Hepatocyte (in vitro differentiated cells): Measurements from ENCODE around the gene SYT7. TPM values are rescaled to one million over a fixed set of nuclear protein-coding genes. Genes with fewer than 3 reads are reported as not detected.

Experiments used
- DNase-seq: peaks from one replicate; pipeline ENCODE4 v3.0.0-alpha.2; 2016; ENCODE audit warnings: low spot score
- H2AFZ ChIP-seq: fragments of 200-600 bp; sonication (generic); 2 replicates; pipeline ENCODE4 v1.6.0; 2016; ENCODE audit warnings: antibody characterized with exemption, mild to moderate bottlenecking
- H3K27ac ChIP-seq: fragments of 200-600 bp; sonication (generic); 2 replicates; pipeline ENCODE4 v1.5.1; 2016; ENCODE audit warnings: mild to moderate bottlenecking
- H3K27me3 ChIP-seq: fragments of 200-600 bp; sonication (generic); 2 replicates; pipeline ENCODE4 v1.6.1; 2016
- H3K36me3 ChIP-seq: fragments of 200-600 bp; sonication (generic); replicated peaks from 2 replicates; pipeline ENCODE4 v1.5.1; 2016; ENCODE audit warnings: low read depth; ENCODE audit not compliant: insufficient read depth
- H3K4me1 ChIP-seq: fragments of 200-600 bp; sonication (generic); 2 replicates; pipeline ENCODE4 v1.5.1; 2016; ENCODE audit warnings: mild to moderate bottlenecking, moderate library complexity; ENCODE audit not compliant: insufficient read depth
- H3K4me2 ChIP-seq: fragments of 200-600 bp; sonication (generic); 2 replicates; pipeline ENCODE4 v1.6.0; 2016
- H3K4me3 ChIP-seq: fragments of 200-600 bp; sonication (generic); 2 replicates; pipeline ENCODE4 v1.5.1; 2016; ENCODE audit warnings: mild to moderate bottlenecking
- H3K79me2 ChIP-seq: fragments of 200-600 bp; sonication (generic); 2 replicates; pipeline ENCODE4 v1.6.0; 2017; ENCODE audit warnings: mild to moderate bottlenecking
- H3K9me2 ChIP-seq: fragments of 200-600 bp; sonication (generic); replicated peaks from 2 replicates; pipeline ENCODE4 v1.6.0; 2017; ENCODE audit warnings: mild to moderate bottlenecking; ENCODE audit not compliant: insufficient read depth
- H3K9me3 ChIP-seq: fragments of 200-600 bp; sonication (generic); 2 replicates; pipeline ENCODE4 v1.5.1; 2016; ENCODE audit warnings: low read depth, mild to moderate bottlenecking
- H4K20me1 ChIP-seq: fragments of 200-600 bp; sonication (generic); 2 replicates; pipeline ENCODE4 v1.6.0; 2016; ENCODE audit warnings: mild to moderate bottlenecking; ENCODE audit not compliant: insufficient read depth, poor library complexity, severe bottlenecking
- EZH2 ChIP-seq: fragments of 200-600 bp; sonication (generic); IDR thresholded peaks from 2 replicates; pipeline ENCODE4 v1.6.1; 2016; ENCODE audit warnings: antibody characterized with exemption, mild to moderate bottlenecking, borderline replicate concordance
- EZH2phosphoT487 ChIP-seq: fragments of 200-600 bp; sonication (generic); IDR thresholded peaks from one replicate; pipeline ENCODE4 v1.6.1; 2018; ENCODE audit warnings: antibody characterized with exemption, mild to moderate bottlenecking, low read depth, moderate library complexity; ENCODE audit not compliant: unreplicated experiment, severe bottlenecking
- WGBS: methylation state at CpG from one replicate; pipeline ENCODE4 v1.1.6; 2016; ENCODE audit warnings: low lambda C conversion rate; ENCODE audit errors: missing lambda C conversion rate; 5-methylcytosine and 5-hydroxymethylcytosine counted together
- polyA plus RNA-seq: library from polyadenylated mRNA; unstranded; fragments of >200 nt; fragmentation: Nextera tagmentation; extraction: Ambion mirVana; gene quantifications from 2 replicates; pipeline ENCODE4 v1.2.1, GENCODE V29; 2016
- total RNA-seq: library from RNA; depleted of rRNA; stranded (reverse); fragments of >200 nt; gene quantifications from 2 replicates; pipeline ENCODE4 v1.2.3, GENCODE V29; 2014
- TF ChIP-seq, protein P1 (sequence below): fragments of 200-600 bp; sonication (generic); IDR thresholded peaks from 2 replicates; pipeline ENCODE4 v1.5.1; 2016; ENCODE audit warnings: antibody characterized with exemption, mild to moderate bottlenecking; ENCODE audit not compliant: poor library complexity

Gene SYT7
- total and polyA plus RNA-seq, 2 experiments from 2014 or later = 11.3 to 15.5 TPM

DNA sequence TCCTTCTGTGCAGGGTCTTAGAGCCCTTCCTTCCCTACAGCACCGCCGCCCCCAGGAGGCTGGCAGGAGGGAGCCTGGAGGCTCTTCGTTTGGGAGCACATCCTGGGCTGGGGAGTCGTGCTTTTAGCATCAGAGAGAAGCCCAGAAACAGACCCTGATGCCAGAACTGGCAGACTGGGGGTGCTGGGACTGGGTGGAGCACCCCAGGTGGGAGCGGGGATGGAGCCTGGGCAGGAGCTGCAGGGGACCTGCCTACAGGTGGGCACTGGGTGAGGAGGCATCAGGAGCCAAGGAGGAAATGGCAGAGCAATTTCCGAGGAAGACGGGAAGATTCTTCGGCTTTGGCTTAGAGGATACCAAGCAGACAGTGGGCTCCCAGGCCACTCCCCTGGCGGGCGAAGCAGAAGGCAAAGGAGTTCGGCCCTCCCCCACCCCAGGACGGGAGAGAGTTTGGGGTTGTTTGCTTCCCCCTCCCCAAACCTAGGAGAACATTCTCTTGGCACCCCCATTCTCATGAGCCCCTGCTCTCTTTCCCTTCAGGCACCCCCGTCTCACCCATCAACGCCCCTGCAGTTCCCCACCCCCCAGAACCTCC is 1.1 kb downstream of the SYT7 start:
- Histone ChIP-seq H3K4me1 (peaks cover 8% of the 10 kb centered on the region), H3K4me3 (peak overlapping the region; percentile 23), H2AFZ (no peak overlapping the region), H4K20me1 (no peaks in the 10 kb centered on the region), H3K4me2 (peak overlapping the region; percentile 93), H3K9me3 (no peaks in the 10 kb centered on the region), H3K9me2 (no peaks in the 10 kb centered on the region), H3K27ac (no peak overlapping the region), H3K79me2 (no peaks in the 10 kb centered on the region), H3K36me3 (no peaks in the 10 kb centered on the region), H3K27me3 (peaks cover 18% of the 10 kb centered on the region)
- WGBS = 23% methylated on average over 11 of the region's 14 CpGs
- DNase-seq = no peak
- no peak for TF ChIP-seq EZH2
- TF ChIP-seq EZH2phosphoT487 = no peak
- TF ChIP-seq, protein P1, sequence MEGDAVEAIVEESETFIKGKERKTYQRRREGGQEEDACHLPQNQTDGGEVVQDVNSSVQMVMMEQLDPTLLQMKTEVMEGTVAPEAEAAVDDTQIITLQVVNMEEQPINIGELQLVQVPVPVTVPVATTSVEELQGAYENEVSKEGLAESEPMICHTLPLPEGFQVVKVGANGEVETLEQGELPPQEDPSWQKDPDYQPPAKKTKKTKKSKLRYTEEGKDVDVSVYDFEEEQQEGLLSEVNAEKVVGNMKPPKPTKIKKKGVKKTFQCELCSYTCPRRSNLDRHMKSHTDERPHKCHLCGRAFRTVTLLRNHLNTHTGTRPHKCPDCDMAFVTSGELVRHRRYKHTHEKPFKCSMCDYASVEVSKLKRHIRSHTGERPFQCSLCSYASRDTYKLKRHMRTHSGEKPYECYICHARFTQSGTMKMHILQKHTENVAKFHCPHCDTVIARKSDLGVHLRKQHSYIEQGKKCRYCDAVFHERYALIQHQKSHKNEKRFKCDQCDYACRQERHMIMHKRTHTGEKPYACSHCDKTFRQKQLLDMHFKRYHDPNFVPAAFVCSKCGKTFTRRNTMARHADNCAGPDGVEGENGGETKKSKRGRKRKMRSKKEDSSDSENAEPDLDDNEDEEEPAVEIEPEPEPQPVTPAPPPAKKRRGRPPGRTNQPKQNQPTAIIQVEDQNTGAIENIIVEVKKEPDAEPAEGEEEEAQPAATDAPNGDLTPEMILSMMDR = no peak

DNA sequence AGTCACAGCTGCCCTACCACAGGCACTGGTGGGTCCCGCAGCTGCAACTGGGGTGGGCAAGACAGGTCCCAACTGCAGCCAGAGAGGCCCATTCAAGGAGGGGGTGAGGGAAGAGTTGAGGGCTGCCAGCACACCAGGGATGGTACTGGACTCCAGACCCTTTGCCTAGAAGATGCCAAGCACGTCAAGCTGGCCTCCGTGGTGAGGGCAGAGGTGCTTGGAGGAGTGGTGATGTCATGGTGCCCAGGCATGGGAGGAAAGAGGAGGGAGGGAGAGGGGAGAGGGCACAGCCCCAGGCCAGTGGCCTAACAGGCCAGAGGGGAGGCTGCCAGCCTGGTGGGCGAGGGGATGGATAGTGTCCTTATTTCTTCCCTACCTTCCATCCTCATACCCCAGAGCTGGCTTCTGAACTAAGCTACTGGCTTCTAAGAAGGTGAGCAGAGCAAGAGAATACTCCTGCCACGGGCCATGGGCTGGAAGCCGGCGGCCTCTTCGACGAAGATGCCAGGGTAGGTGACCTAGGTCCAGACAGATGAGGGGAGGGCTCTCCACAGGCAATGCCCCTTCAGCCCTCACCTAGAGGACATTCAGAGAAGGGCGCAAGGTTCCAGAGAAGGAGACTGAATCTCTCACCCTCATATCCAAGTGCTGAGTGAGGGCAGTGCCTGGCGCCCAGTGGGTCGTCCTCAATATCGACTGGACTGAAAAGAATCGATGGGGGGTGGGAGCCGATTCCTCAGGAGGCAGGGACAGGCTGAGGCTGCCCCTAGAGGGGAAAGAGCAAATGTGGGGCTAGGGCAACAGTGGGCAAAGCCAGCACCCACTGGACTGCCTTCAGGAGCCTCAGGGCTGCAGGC is 1.8 kb downstream of the SYT7 start:
- 73% methylated on average over 15 of the region's 15 CpGs for WGBS

DNA sequence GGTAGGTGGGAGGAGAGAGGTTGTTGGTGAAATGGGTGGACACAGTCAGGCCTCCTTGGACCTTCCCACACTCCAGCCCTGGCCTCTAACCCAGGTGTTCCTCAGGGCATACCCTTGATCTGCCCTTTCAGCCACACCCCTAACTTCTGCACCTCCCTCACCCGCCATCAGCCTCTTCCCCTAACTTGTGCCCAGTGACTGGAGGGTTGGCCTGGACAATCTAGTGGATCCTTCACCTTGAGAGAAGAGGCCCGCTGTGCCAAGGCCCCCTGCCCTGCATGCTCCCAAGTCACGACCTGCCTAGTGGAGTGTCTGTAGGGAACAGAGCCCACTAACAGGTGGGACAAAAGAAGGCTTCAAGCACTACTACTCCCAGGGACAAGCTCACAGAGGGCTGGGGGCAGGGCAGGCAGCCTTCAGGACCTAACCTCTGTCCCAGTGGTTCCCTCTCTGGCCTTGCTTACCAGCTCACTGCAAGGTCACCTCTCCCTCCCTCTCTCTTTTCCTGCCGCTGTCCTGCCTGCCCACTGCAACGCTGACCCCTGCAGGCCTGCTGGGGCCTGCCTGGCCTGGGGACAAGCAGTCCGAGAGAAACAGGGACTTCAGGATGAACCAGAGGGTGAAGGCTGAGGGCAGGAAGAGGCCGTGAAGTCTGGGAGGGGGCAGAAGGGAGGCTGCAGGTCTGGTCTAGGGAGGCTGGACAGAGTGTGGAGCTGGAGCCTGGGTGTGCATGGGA is 3.3 kb downstream of the SYT7 start:
- H3K27ac ChIP-seq = no peak overlapping the region
- TF ChIP-seq, protein P1 = peak; percentile 43
- no peak for TF ChIP-seq EZH2phosphoT487
- peaks cover 8% of the 10 kb centered on the region for H3K4me1 ChIP-seq
- H3K79me2 ChIP-seq = no peaks in the 10 kb centered on the region
- H3K9me2 ChIP-seq = no peaks in the 10 kb centered on the region
- no peak overlapping the region for H3K4me3 ChIP-seq
- H3K27me3 ChIP-seq = peaks cover 18% of the 10 kb centered on the region
- no peak overlapping the region for H3K4me2 ChIP-seq
- H3K9me3 ChIP-seq = no peaks in the 10 kb centered on the region
- H3K36me3 ChIP-seq = no peaks in the 10 kb centered on the region
- WGBS = 51% methylated on average over 7 of the region's 7 CpGs
- DNase-seq = peak; percentile 52
- no peak overlapping the region for H2AFZ ChIP-seq
- no peaks in the 10 kb centered on the region for H4K20me1 ChIP-seq

More for the DNA sequence above, 1.8 kb downstream of the SYT7 start:
- H3K79me2 ChIP-seq = no peaks in the 10 kb centered on the region
- H3K4me2 ChIP-seq = peak overlapping the region; percentile 93
- no peak for DNase-seq
- no peaks in the 10 kb centered on the region for H3K9me3 ChIP-seq
- no peak overlapping the region for H2AFZ ChIP-seq
- H4K20me1 ChIP-seq = no peaks in the 10 kb centered on the region
- H3K27me3 ChIP-seq = peaks cover 18% of the 10 kb centered on the region
- no peaks in the 10 kb centered on the region for H3K36me3 ChIP-seq
- H3K4me3 ChIP-seq = no peak overlapping the region
- TF ChIP-seq EZH2phosphoT487 (no peak), EZH2 (no peak)
- TF ChIP-seq, protein P1 = no peak
- H3K9me2 ChIP-seq = no peaks in the 10 kb centered on the region
- peaks cover 8% of the 10 kb centered on the region for H3K4me1 ChIP-seq
- H3K27ac ChIP-seq = no peak overlapping the region
